ENCODE results near the gene MAG. TPM values are rescaled to one million over a fixed set of nuclear protein-coding genes. Genes with fewer than 3 reads are reported as not detected.

MAG gene
- total RNA-seq (0.09 TPM), polyA plus RNA-seq (0.41 TPM)
- long read RNA-seq, donor 1, result 0 reads
- long read RNA-seq, donor 2, result 0 reads
- long read RNA-seq, donor 3, result 0 reads
- long read RNA-seq, donor 4, result 0 reads
- long read RNA-seq, donor 5, result 0 reads
- long read RNA-seq, donor 6, result 0 reads
- long read RNA-seq, donor 7, result 0 reads
- long read RNA-seq, donor 8, result 0 reads
- long read RNA-seq, donor 9, result 0 reads
- long read RNA-seq, donor 10, result 0 reads

- Histone ChIP-seq H3K27me3 (ENCODE audit: control insufficient read depth in 2 of 2, insufficient read depth in 1 of 2, low read length in 1 of 2) (peaks cover 0 to 19% of the 10 kb centered on the region in 2 donors), H3K27ac (ENCODE audit: low read depth in 1 of 2, low read length in 1 of 2) (no peak within 1 kb of the TSS), H3K36me3 (ENCODE audit: control insufficient read depth in 2 of 2, insufficient read depth in 2 of 2, low read length in 1 of 2) (no peaks in the 10 kb centered on the region), H3K4me3 (ENCODE audit: low read length in 2 of 2) (no peak within 1 kb of the TSS), H3K9me3 (ENCODE audit: control insufficient read depth in 2 of 2, insufficient read depth in 1 of 2, low read length in 1 of 2) (no peaks in the 10 kb centered on the region), H3K4me1 (ENCODE audit: control insufficient read depth in 2 of 2, insufficient read depth in 2 of 2, low read length in 2 of 2) (peaks cover 0 to 10% of the 10 kb centered on the region in 2 donors)
- DNase-seq (ENCODE audit: low read depth in 6 of 9, low spot score in 9 of 9), result no peak
- 90% methylated on average over 12 of the region's 12 CpGs for WGBS
Measured at GRCh38 chr19:35291916-35292315, at the start of gene MAG. Gene MAG, plus strand, starts transcription at chr19:35292161. Its CDS starts 3,248 bp downstream, at chr19:35295409.

GRCh38 chr19:35246466-35247092, 45.4 kb upstream of the MAG start:
- Histone ChIP-seq H3K9me3 (ENCODE audit: control insufficient read depth in 2 of 2, insufficient read depth in 1 of 2, low read length in 1 of 2) (peaks cover 0 to 4% of the 10 kb centered on the region in 2 donors), H3K4me1 (ENCODE audit: control insufficient read depth in 2 of 2, insufficient read depth in 2 of 2, low read length in 2 of 2) (peaks cover 0 to 5% of the 10 kb centered on the region in 2 donors), H3K4me3 (ENCODE audit: low read length in 2 of 2) (no peak overlapping the region), H3K36me3 (ENCODE audit: control insufficient read depth in 2 of 2, insufficient read depth in 2 of 2, low read length in 1 of 2) (no peaks in the 10 kb centered on the region), H3K27me3 (ENCODE audit: control insufficient read depth in 2 of 2, insufficient read depth in 1 of 2, low read length in 1 of 2) (peaks cover 31 to 48% of the 10 kb centered on the region in 2 donors), H3K27ac (ENCODE audit: low read depth in 1 of 2, low read length in 1 of 2) (no peak overlapping the region)
- no peak for DNase-seq (ENCODE audit: low read depth in 6 of 9, low spot score in 9 of 9)
- 62% methylated on average over 4 of the region's 4 CpGs for WGBS

GRCh38 chr19:35247526-35248309, 44.2 kb upstream of the MAG start:
- H3K4me1 ChIP-seq (ENCODE audit: control insufficient read depth in 2 of 2, insufficient read depth in 2 of 2, low read length in 2 of 2), result peaks cover 0 to 5% of the 10 kb centered on the region in 2 donors
- peak overlapping the region; percentile 61 to 73 for H3K27ac ChIP-seq (ENCODE audit: low read depth in 1 of 2, low read length in 1 of 2)
- H3K27me3 ChIP-seq (ENCODE audit: control insufficient read depth in 2 of 2, insufficient read depth in 1 of 2, low read length in 1 of 2), result peaks cover 31 to 48% of the 10 kb centered on the region in 2 donors
- peaks cover 0 to 4% of the 10 kb centered on the region in 2 donors for H3K9me3 ChIP-seq (ENCODE audit: control insufficient read depth in 2 of 2, insufficient read depth in 1 of 2, low read length in 1 of 2)
- H3K4me3 ChIP-seq (ENCODE audit: low read length in 2 of 2), result peak overlapping the region; percentile 26 to 45
- 9% methylated on average over 42 of the region's 42 CpGs for WGBS
- no peak for DNase-seq (ENCODE audit: low read depth in 6 of 9, low spot score in 9 of 9)
- H3K36me3 ChIP-seq (ENCODE audit: control insufficient read depth in 2 of 2, insufficient read depth in 2 of 2, low read length in 1 of 2), result no peaks in the 10 kb centered on the region

DNA sequence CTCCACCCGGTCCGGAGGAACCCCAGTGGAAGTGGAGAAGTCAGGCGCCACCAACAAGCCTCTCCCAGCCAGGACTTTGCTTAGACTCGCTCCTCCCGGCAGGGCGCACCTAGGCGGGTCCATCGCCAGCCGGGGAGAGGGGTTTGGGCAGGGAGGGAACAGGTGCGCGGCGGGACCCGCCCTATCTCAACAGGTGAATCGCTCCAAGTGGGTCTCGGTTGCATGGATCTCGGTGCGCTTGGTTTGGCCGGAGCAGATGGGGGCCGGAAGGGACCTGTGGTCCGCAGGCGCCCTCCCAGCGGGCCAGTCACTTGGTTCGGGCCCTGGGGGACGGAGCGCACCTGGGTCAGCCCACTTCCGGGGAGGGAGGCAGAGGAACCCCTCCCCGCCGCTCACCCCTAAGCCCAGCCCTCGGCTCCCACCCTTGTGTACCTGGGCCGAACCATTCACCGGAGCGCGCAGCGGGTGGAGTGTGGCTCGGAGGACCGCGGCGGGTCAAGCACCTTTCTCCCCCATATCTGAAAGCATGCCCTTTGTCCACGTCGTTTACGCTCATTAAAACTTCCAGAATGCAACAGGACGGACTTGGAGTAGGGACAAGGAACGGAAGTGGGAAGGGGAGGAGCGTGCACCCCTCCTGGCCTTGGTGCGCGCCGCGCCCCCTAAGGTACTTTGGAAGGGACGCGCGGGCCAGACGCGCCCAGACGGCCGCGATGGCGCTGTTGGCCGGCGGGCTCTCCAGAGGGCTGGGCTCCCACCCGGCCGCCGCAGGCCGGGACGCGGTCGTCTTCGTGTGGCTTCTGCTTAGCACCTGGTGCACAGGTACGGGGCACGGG, 43.4 kb upstream of the MAG start, which contains the start of gene LSR:
TSS of gene LSR (plus strand) at position 693 of the 836 bp plus-strand sequence. CDS start at position 714, 21 bp downstream.
- Histone ChIP-seq H3K4me3 (ENCODE audit: low read length in 2 of 2) (peak within 1 kb of the TSS; percentile 33 to 45), H3K4me1 (ENCODE audit: control insufficient read depth in 2 of 2, insufficient read depth in 2 of 2, low read length in 2 of 2) (peaks cover 0 to 5% of the 10 kb centered on the region in 2 donors), H3K36me3 (ENCODE audit: control insufficient read depth in 2 of 2, insufficient read depth in 2 of 2, low read length in 1 of 2) (no peaks in the 10 kb centered on the region), H3K27ac (ENCODE audit: low read depth in 1 of 2, low read length in 1 of 2) (peak within 1 kb of the TSS; percentile 61 to 73), H3K27me3 (ENCODE audit: control insufficient read depth in 2 of 2, insufficient read depth in 1 of 2, low read length in 1 of 2) (peaks cover 31 to 48% of the 10 kb centered on the region in 2 donors), H3K9me3 (ENCODE audit: control insufficient read depth in 2 of 2, insufficient read depth in 1 of 2, low read length in 1 of 2) (peaks cover 0 to 4% of the 10 kb centered on the region in 2 donors)
- DNase-seq (ENCODE audit: low read depth in 6 of 9, low spot score in 9 of 9), result no peak
- WGBS, result under 1% methylated on average over 69 of the region's 69 CpGs

DNA sequence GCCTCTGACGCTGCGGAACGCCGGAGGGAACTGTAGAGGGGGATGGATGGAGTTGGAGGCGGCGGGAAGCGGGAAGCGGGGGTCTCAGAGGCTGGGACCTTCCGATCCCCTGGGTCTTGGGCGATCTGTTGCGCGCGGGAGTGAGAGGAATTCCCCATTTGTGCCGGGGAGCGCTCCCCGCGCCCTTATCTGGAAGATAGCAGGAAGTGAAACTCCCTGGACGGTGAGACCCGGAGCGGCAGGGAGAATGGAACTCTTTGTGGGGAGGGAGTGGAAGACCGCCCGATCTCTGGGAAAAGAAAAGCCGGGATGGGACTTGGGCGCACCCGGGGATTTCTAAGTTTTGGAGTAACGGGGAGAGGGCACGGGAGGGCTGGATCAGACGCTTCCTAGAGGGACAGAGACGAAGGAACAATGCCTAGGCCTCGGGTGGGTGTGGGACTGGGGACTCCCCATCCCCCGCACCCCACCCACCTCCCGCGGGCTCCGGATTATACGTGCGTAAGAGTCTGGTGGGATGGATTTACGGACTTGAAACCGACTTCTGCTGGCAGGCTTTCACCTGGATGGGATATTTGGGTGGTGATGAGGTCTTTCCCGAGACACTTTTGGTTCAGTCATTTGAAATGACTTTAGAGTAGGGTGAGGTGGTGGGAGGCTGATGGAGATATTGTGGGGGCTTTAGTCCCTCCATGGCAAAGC, 42.7 kb upstream of the MAG start:
- Histone ChIP-seq H3K36me3 (ENCODE audit: control insufficient read depth in 2 of 2, insufficient read depth in 2 of 2, low read length in 1 of 2) (no peaks in the 10 kb centered on the region), H3K27ac (ENCODE audit: low read depth in 1 of 2, low read length in 1 of 2) (peak overlapping the region in 1 of 2 donors; percentile 61), H3K4me3 (ENCODE audit: low read length in 2 of 2) (peak overlapping the region; percentile 33 to 45), H3K27me3 (ENCODE audit: control insufficient read depth in 2 of 2, insufficient read depth in 1 of 2, low read length in 1 of 2) (peaks cover 31 to 48% of the 10 kb centered on the region in 2 donors), H3K4me1 (ENCODE audit: control insufficient read depth in 2 of 2, insufficient read depth in 2 of 2, low read length in 2 of 2) (peaks cover 0 to 5% of the 10 kb centered on the region in 2 donors), H3K9me3 (ENCODE audit: control insufficient read depth in 2 of 2, insufficient read depth in 1 of 2, low read length in 1 of 2) (peaks cover 0 to 4% of the 10 kb centered on the region in 2 donors)
- 22% methylated on average over 39 of the region's 39 CpGs for WGBS
- no peak for DNase-seq (ENCODE audit: low read depth in 6 of 9, low spot score in 9 of 9)

- no peak for DNase-seq (ENCODE audit: low read depth in 6 of 9, low spot score in 9 of 9)
- 90% methylated on average over 34 of the region's 34 CpGs for WGBS
- peaks cover 0 to 5% of the 10 kb centered on the region in 2 donors for H3K4me1 ChIP-seq (ENCODE audit: control insufficient read depth in 2 of 2, insufficient read depth in 2 of 2, low read length in 2 of 2)
Measured at GRCh38 chr19:35249848-35250711, 41.9 kb upstream of the MAG start.

GRCh38 chr19:35251456-35251855, 40.5 kb upstream of the MAG start:
- Histone ChIP-seq H3K4me3 (ENCODE audit: low read length in 2 of 2) (no peak overlapping the region), H3K27ac (ENCODE audit: low read depth in 1 of 2, low read length in 1 of 2) (no peak overlapping the region), H3K36me3 (ENCODE audit: control insufficient read depth in 2 of 2, insufficient read depth in 2 of 2, low read length in 1 of 2) (no peaks in the 10 kb centered on the region), H3K27me3 (ENCODE audit: control insufficient read depth in 2 of 2, insufficient read depth in 1 of 2, low read length in 1 of 2) (peaks cover 31 to 43% of the 10 kb centered on the region in 2 donors), H3K4me1 (ENCODE audit: control insufficient read depth in 2 of 2, insufficient read depth in 2 of 2, low read length in 2 of 2) (peaks cover 0 to 5% of the 10 kb centered on the region in 2 donors), H3K9me3 (ENCODE audit: control insufficient read depth in 2 of 2, insufficient read depth in 1 of 2, low read length in 1 of 2) (peaks cover 0 to 4% of the 10 kb centered on the region in 2 donors)
- 90% methylated on average over 2 of the region's 2 CpGs for WGBS
- no peak for DNase-seq (ENCODE audit: low read depth in 6 of 9, low spot score in 9 of 9)

More at GRCh38 chr19:35249848-35250711, 41.9 kb upstream of the MAG start:
- Histone ChIP-seq H3K27me3 (ENCODE audit: control insufficient read depth in 2 of 2, insufficient read depth in 1 of 2, low read length in 1 of 2) (peaks cover 31 to 48% of the 10 kb centered on the region in 2 donors), H3K27ac (ENCODE audit: low read depth in 1 of 2, low read length in 1 of 2) (peak overlapping the region in 1 of 2 donors; percentile 19), H3K36me3 (ENCODE audit: control insufficient read depth in 2 of 2, insufficient read depth in 2 of 2, low read length in 1 of 2) (no peaks in the 10 kb centered on the region), H3K9me3 (ENCODE audit: control insufficient read depth in 2 of 2, insufficient read depth in 1 of 2, low read length in 1 of 2) (peaks cover 0 to 4% of the 10 kb centered on the region in 2 donors), H3K4me3 (ENCODE audit: low read length in 2 of 2) (peak overlapping the region in 1 of 2 donors; percentile 33)

All from thymus (tissue), 14 donors.